Measurements from ENCODE around the gene XKR7. TPM values are rescaled to one million over a fixed set of nuclear protein-coding genes. Genes with fewer than 3 reads are reported as not detected.

Gene XKR7
- total and polyA plus RNA-seq, 10 of the 15 experiments (the other 5 are each of a cell fraction or from before 2014, with no cell fraction given): not detected

DNA sequence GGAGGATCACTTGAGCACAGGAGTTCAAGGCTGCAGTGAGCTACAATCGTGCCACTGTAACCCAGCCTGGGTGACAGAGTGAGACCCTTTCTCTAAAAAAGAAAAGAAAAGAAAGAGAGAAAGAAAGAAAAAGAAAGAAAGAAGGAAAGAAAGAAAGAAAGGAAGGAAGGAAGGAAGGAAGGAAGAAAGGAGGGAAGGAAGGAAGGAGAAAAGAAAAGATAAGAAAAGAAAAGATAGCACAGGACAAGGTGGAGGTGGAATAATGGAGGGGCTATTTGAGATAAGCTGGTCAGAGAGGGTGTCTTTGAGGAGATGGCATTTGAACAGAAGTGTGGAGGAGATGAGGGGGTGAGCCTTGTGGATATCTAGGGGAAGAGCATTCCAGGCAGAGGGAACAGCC, 13.5 kb upstream of the XKR7 start (continued):
- TF ChIP-seq, protein P1, sequence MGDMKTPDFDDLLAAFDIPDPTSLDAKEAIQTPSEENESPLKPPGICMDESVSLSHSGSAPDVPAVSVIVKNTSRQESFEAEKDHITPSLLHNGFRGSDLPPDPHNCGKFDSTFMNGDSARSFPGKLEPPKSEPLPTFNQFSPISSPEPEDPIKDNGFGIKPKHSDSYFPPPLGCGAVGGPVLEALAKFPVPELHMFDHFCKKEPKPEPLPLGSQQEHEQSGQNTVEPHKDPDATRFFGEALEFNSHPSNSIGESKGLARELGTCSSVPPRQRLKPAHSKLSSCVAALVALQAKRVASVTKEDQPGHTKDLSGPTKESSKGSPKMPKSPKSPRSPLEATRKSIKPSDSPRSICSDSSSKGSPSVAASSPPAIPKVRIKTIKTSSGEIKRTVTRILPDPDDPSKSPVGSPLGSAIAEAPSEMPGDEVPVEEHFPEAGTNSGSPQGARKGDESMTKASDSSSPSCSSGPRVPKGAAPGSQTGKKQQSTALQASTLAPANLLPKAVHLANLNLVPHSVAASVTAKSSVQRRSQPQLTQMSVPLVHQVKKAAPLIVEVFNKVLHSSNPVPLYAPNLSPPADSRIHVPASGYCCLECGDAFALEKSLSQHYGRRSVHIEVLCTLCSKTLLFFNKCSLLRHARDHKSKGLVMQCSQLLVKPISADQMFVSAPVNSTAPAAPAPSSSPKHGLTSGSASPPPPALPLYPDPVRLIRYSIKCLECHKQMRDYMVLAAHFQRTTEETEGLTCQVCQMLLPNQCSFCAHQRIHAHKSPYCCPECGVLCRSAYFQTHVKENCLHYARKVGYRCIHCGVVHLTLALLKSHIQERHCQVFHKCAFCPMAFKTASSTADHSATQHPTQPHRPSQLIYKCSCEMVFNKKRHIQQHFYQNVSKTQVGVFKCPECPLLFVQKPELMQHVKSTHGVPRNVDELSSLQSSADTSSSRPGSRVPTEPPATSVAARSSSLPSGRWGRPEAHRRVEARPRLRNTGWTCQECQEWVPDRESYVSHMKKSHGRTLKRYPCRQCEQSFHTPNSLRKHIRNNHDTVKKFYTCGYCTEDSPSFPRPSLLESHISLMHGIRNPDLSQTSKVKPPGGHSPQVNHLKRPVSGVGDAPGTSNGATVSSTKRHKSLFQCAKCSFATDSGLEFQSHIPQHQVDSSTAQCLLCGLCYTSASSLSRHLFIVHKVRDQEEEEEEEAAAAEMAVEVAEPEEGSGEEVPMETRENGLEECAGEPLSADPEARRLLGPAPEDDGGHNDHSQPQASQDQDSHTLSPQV (IDR thresholded peaks at IDR 0.05): no peak
- TF ChIP-seq FOS (IDR thresholded peaks at IDR 0.05; ENCODE audit: borderline replicate concordance, extremely low read depth, insufficient read length) (no peak), NFYA (IDR thresholded peaks at IDR 0.05; ENCODE audit: borderline replicate concordance, low read depth, low read length) (no peak), CBX3 (IDR thresholded peaks at IDR 0.05; ENCODE audit: borderline replicate concordance, low read depth) (no peak), BMI1 (IDR thresholded peaks at IDR 0.05; ENCODE audit: borderline replicate concordance) (no peak), WRNIP1 (IDR thresholded peaks at IDR 0.05; ENCODE audit: borderline replicate concordance, low read depth, low read length) (no peak), SREBF2 (IDR thresholded peaks at IDR 0.05; ENCODE audit: low read length) (no peak), GABPA (IDR thresholded peaks at IDR 0.05; ENCODE audit: low read depth) (no peak)

Data from GM12878 (cell line).